ENCODE data around the gene RBM15B. TPM values are rescaled to one million over a fixed set of nuclear protein-coding genes. Genes with fewer than 3 reads are reported as not detected.

RBM15B gene
- total RNA-seq, 4 donors from 2014 or later: 19.1 to 69.9 (median 28.0) TPM

- Histone ChIP-seq H3K27ac (no peak overlapping the region), H3K36me3 (peaks cover 0 to 50% (median 14%) of the 10 kb centered on the region in 4 donors), H3K4me3 (no peak overlapping the region), H3K27me3 (no peaks in the 10 kb centered on the region), H3K4me1 (no peaks in the 10 kb centered on the region), H3K9me3 (no peaks in the 10 kb centered on the region)
- DNase-seq: no peak
- intact Hi-C loops (cut with DNase I; ENCODE audit: low total_unique reads): no loop called here
- WGBS, 2 donors (ENCODE audit: low coverage in 1 of 2): 91 to 95% methylated on average over 3 of the region's 3 CpGs
- in situ Hi-C loops (cut with MboI; ENCODE audit: low pct_ligation_motif_present in 1 of 4, low pct_unique_long_range_greater_than_20kb in 1 of 4, low sequenced_read_pairs in 3 of 4): no loop called here
- TF ChIP-seq EP300 (IDR thresholded peaks at IDR 0.05; ENCODE audit: low read depth): no peak
- no peak for TF ChIP-seq POLR2A (IDR thresholded peaks at IDR 0.05)
- TF ChIP-seq POLR2AphosphoS5 (IDR thresholded peaks at IDR 0.05): no peak
- TF ChIP-seq CTCF (IDR thresholded peaks at IDR 0.05): no peak
These were observed 31.1 kb downstream of the RBM15B start for GRCh38 chr3:51422211-51422610.

GRCh38 chr3:51426921-51427320 lies 35.8 kb downstream of the RBM15B start:
- in situ Hi-C loops (cut with MboI; ENCODE audit: low pct_ligation_motif_present in 1 of 4, low pct_unique_long_range_greater_than_20kb in 1 of 4, low sequenced_read_pairs in 3 of 4): no loop called here
- H3K36me3 ChIP-seq: peaks cover 0 to 31% (median 12%) of the 10 kb centered on the region in 4 donors
- no peak for DNase-seq

GRCh38 chr3:51429138-51429537 lies 38.1 kb downstream of the RBM15B start:
- in situ Hi-C loops (cut with MboI; ENCODE audit: low pct_ligation_motif_present in 1 of 4, low pct_unique_long_range_greater_than_20kb in 1 of 4, low sequenced_read_pairs in 3 of 4): no loop called here
- Histone ChIP-seq H3K9me3 (no peaks in the 10 kb centered on the region), H3K27me3 (no peaks in the 10 kb centered on the region), H3K4me3 (no peak overlapping the region), H3K36me3 (peaks cover 0 to 42% (median 10%) of the 10 kb centered on the region in 4 donors), H3K4me1 (no peaks in the 10 kb centered on the region), H3K27ac (no peak overlapping the region)
- WGBS, 2 donors (ENCODE audit: low coverage in 1 of 2): 88 to 94% methylated on average over 2 to 3 of the region's 3 CpGs
- DNase-seq: no peak
- no peak for TF ChIP-seq EP300 (IDR thresholded peaks at IDR 0.05; ENCODE audit: low read depth)
- TF ChIP-seq CTCF (IDR thresholded peaks at IDR 0.05): no peak
- no peak for TF ChIP-seq POLR2A (IDR thresholded peaks at IDR 0.05)
- no peak for TF ChIP-seq POLR2AphosphoS5 (IDR thresholded peaks at IDR 0.05)
- intact Hi-C loops (cut with DNase I; ENCODE audit: low total_unique reads): no loop called here

More at GRCh38 chr3:51426921-51427320, 35.8 kb downstream of the RBM15B start:
- intact Hi-C loops (cut with DNase I; ENCODE audit: low total_unique reads): no loop called here
- Histone ChIP-seq H3K27ac (no peak overlapping the region), H3K4me1 (no peaks in the 10 kb centered on the region), H3K4me3 (no peak overlapping the region), H3K9me3 (no peaks in the 10 kb centered on the region), H3K27me3 (no peaks in the 10 kb centered on the region)
- 63 to 72% methylated on average over 4 of the region's 4 CpGs for WGBS, 2 donors (ENCODE audit: low coverage in 1 of 2)
- no peak for TF ChIP-seq POLR2AphosphoS5 (IDR thresholded peaks at IDR 0.05)
- TF ChIP-seq EP300 (IDR thresholded peaks at IDR 0.05; ENCODE audit: low read depth): no peak
- TF ChIP-seq POLR2A (IDR thresholded peaks at IDR 0.05): no peak
- TF ChIP-seq CTCF (IDR thresholded peaks at IDR 0.05): no peak

GRCh38 chr3:51434110-51434509 lies 43.0 kb downstream of the RBM15B start:
- Histone ChIP-seq H3K27ac (no peak overlapping the region), H3K4me3 (no peak overlapping the region), H3K27me3 (no peaks in the 10 kb centered on the region), H3K36me3 (peaks cover 0 to 38% (median 4%) of the 10 kb centered on the region in 4 donors), H3K4me1 (no peaks in the 10 kb centered on the region), H3K9me3 (no peaks in the 10 kb centered on the region)
- TF ChIP-seq POLR2AphosphoS5 (IDR thresholded peaks at IDR 0.05) (no peak), POLR2A (IDR thresholded peaks at IDR 0.05) (no peak), CTCF (IDR thresholded peaks at IDR 0.05) (no peak), EP300 (IDR thresholded peaks at IDR 0.05; ENCODE audit: low read depth) (no peak)
- in situ Hi-C loops (cut with MboI; ENCODE audit: low pct_ligation_motif_present in 1 of 4, low pct_unique_long_range_greater_than_20kb in 1 of 4, low sequenced_read_pairs in 3 of 4) (no loop called here), intact Hi-C loops (cut with DNase I; ENCODE audit: low total_unique reads) (no loop called here)
- 93 to 96% methylated on average over 5 of the region's 5 CpGs for WGBS, 2 donors (ENCODE audit: low coverage in 1 of 2)
- DNase-seq: no peak

Measured in transverse colon (tissue), 4 donors.